HEK293T (cell line): ENCODE results near the gene TSNAX.

Experiments used
- ARNT ChIP-seq: fragments of 450-650 bp; IDR thresholded peaks from 2 replicates; pipeline ENCODE4 v1.6.1; 2017; ENCODE audit warnings: mild to moderate bottlenecking
- ELF4 ChIP-seq: fragments of 450-650 bp; IDR thresholded peaks from 2 replicates; pipeline ENCODE4 v1.6.1; 2017; ENCODE audit warnings: antibody characterized with exemption
- FOXK2 ChIP-seq: fragments of 450-650 bp; IDR thresholded peaks from 2 replicates; pipeline ENCODE4 v1.6.1; 2016; ENCODE audit warnings: mild to moderate bottlenecking
- L3MBTL2 ChIP-seq: fragments of 450-650 bp; conservative IDR thresholded peaks from 2 replicates; pipeline ENCODE4 v1.6.1; 2016; ENCODE audit warnings: mild to moderate bottlenecking
- SP1 ChIP-seq: fragments of 450-650 bp; IDR thresholded peaks from 2 replicates; pipeline ENCODE4 v1.6.1; 2017
- SUZ12 ChIP-seq: fragments of 450-650 bp; IDR thresholded peaks from 2 replicates; pipeline ENCODE4 v1.6.1; 2016; ENCODE audit warnings: mild to moderate bottlenecking
- TF ChIP-seq, protein P1 (sequence below): fragments of 450-650 bp; IDR thresholded peaks from 2 replicates; pipeline ENCODE4 v1.6.1; 2016

DNA sequence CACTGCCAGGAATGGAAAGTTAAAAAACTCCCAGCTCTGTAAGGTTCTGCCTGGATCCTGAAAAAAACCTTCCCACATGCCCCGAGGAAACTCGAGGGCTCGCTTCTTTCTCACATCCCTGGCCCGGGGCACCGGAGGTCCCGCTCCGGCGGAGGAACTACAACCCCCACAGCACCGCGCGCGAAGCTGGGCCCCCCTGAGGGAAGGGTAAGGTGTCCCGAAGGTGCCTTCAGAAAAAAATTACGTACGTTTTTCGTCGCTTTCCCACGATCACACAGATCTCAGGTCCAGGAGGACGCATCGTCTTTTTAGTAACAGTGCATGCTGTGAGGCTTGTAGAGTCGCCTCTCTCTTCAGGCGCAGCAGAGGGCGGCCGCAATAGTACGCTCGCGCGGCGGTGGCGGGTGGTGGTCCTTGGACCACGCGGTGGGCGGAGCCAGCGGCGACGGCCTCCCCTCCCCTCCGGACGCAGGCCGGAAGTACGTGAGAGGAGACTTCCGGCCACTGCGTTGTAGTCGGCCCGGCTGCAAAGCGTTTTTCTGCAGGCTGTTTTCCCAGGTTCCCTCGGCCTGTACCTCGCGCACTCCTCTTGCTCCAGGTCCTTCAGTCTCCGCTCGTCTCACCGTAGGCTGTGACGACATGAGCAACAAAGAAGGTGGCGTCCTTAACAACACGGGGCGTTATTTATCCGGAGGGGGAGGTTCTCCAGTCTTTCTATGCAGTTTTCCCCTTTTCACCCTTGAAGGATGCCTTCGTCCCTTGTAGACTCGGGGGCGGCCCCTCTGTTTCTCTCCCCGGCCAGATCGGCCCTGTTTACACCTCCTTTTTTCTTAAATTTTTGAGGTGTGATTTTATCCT, at the start of gene TSNAX:
- TF ChIP-seq SP1, result no peak
- TF ChIP-seq ARNT, result peak; percentile 64; the same call in 1 of the 2 replicates
- peak; percentile 99 for TF ChIP-seq L3MBTL2
- no peak for TF ChIP-seq FOXK2
- TF ChIP-seq SUZ12, result no peak
- TF ChIP-seq, protein P1, sequence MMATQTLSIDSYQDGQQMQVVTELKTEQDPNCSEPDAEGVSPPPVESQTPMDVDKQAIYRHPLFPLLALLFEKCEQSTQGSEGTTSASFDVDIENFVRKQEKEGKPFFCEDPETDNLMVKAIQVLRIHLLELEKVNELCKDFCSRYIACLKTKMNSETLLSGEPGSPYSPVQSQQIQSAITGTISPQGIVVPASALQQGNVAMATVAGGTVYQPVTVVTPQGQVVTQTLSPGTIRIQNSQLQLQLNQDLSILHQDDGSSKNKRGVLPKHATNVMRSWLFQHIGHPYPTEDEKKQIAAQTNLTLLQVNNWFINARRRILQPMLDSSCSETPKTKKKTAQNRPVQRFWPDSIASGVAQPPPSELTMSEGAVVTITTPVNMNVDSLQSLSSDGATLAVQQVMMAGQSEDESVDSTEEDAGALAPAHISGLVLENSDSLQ, result no peak
- TF ChIP-seq ELF4, result peak; percentile 81
